HuH-7.5 (cell line): Measurements from ENCODE around the gene OPTN.
A peak's percentile ranks its signal among the peaks of the same experiment; 100 is the strongest.
"Not testable (repeated sequence)": the region's sequence is repeated elsewhere in the genome, so short reads cannot be mapped to it uniquely, and the experiment has no call there.

Experiments
- DNase-seq: peaks from one replicate; pipeline ENCODE4 v3.0.0; 2011; ENCODE audit warnings: low spot score

Gene OPTN

GRCh38 chr10:13120786-13121499, 21.0 kb downstream of the OPTN start:
- no peak for DNase-seq

- DNase-seq, result no peak
Observed at GRCh38 chr10:13121500-13121854, 21.5 kb downstream of the OPTN start.

GRCh38 chr10:13136651-13137050, 36.7 kb downstream of the OPTN start:
- DNase-seq, result no peak

GRCh38 chr10:13139150-13139549, 39.2 kb downstream of the OPTN start:
- DNase-seq, result no peak

- DNase-seq, result no peak
Observed at GRCh38 chr10:13139676-13140075, 39.7 kb downstream of the OPTN start.

GRCh38 chr10:13140627-13141190, 40.7 kb downstream of the OPTN start:
- no peak for DNase-seq

GRCh38 chr10:13143766-13144165, 43.8 kb downstream of the OPTN start:
- no peak for DNase-seq

GRCh38 chr10:13144814-13145213, 44.9 kb downstream of the OPTN start:
- DNase-seq, result no peak

- no peak for DNase-seq
Observed at GRCh38 chr10:13146379-13146778, 46.4 kb downstream of the OPTN start.

- no peak for DNase-seq
Observed at GRCh38 chr10:13147161-13147560, 47.2 kb downstream of the OPTN start.

GRCh38 chr10:13152296-13152695, 52.3 kb downstream of the OPTN start:
- DNase-seq, result no peak

- DNase-seq, result not testable (repeated sequence)
Observed at GRCh38 chr10:13155860-13156259, 55.9 kb downstream of the OPTN start.

- peak; percentile 22 for DNase-seq
Observed at GRCh38 chr10:13158401-13158800, 58.4 kb downstream of the OPTN start.

GRCh38 chr10:13160934-13161856, 61.2 kb downstream of the OPTN start, which contains the start of gene MCM10:
TSS of gene MCM10 (plus strand) at chr10:13161558. CDS start at chr10:13164203, 2,645 bp downstream.
- peak; percentile 90 for DNase-seq

GRCh38 chr10:13161857-13162271, 61.9 kb downstream of the OPTN start:
- DNase-seq, result peak; percentile 17

- DNase-seq, result no peak
Observed at GRCh38 chr10:13163859-13164258, 63.9 kb downstream of the OPTN start.

GRCh38 chr10:13165177-13165576, 65.2 kb downstream of the OPTN start:
- DNase-seq, result no peak

GRCh38 chr10:13167568-13167967, 67.6 kb downstream of the OPTN start:
- no peak for DNase-seq

- DNase-seq, result no peak
Observed at GRCh38 chr10:13168781-13169180, 68.8 kb downstream of the OPTN start.

- no peak for DNase-seq
Observed at GRCh38 chr10:13173616-13174015, 73.7 kb downstream of the OPTN start.

- no peak for DNase-seq
Observed at GRCh38 chr10:13180788-13181187, 80.8 kb downstream of the OPTN start.

GRCh38 chr10:13182424-13182823, 82.5 kb downstream of the OPTN start:
- no peak for DNase-seq

- DNase-seq, result no peak
Observed at GRCh38 chr10:13183625-13184024, 83.7 kb downstream of the OPTN start.
